Stimulated activated CD4-positive, alpha-beta T cell treated with anti-CD3 and anti-CD28 coated beads, TNF-alpha, amount 100 ng/mL, for 24 hours (primary cell): ENCODE data around the gene ATP4A.
A peak's percentile ranks its signal among the peaks of the same experiment; 100 is the strongest.

Experiments
- DNase-seq, 3 experiments: peaks; one replicate each; pipeline ENCODE4 v3.0.0-alpha.2; 2020; ENCODE audit warnings: low read depth in 3 of 3

Gene ATP4A

DNA sequence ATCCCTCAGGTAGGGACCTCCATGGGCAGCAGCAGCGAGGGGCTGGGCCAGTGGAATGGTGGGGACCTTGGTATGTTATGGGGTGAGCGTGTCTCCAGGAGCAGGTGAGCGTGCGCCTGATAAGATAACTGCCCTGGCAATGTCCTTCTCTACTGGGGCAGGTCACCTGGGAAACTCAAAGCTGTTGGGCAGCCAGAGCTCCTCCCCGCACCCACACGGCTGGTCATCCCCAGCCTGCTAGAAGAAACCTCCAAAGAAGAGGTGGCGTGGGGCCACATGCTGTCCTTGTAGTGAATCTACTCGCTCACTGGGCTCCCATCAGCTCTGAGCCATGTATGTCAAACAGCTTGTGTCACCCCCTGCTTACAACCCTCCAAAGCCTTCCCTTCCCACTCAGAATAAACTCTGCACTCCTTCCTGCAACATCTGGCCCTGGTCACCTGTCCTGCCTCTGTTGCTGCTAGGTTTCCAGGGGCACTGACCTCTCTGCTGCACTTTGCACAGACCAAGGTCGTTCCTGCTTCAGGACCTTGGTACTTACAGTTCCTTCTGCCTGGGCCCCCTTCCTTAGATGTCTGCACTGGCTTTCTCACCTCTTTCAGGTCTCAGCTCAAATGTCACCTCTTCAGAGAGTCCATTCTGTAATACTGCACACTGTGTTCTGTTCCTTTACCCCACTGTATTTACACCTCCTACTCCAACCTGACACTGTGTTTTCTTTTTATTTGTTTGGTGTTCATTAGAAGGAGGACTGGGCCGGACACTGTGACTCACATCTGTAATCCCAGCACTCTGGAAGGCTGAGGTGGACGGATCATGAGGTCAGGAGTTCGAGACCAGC lies 1.8 kb upstream of the ATP4A start:
- no peak for DNase-seq

DNA sequence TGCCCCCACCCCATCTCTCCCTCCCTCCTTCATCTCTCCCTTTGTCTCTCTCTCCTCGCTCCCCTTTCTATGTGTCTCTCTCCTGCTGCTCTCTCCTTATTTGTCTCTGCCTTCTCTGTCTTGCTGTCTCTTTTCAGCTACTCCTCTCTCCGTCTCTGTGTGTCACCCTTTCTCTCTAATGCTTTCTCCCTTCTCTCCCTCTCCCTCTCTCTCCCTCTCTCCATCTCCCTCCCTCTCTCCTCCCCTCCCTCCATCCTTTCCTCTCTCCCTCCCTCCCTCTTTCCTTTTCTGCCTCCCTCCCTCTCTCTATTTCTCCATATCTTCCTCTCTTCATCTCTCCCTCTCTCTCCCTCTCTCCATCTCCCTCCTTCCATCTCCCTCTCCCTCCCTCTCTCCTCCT lies 682 bp downstream of the ATP4A start:
- no peak for DNase-seq

DNA sequence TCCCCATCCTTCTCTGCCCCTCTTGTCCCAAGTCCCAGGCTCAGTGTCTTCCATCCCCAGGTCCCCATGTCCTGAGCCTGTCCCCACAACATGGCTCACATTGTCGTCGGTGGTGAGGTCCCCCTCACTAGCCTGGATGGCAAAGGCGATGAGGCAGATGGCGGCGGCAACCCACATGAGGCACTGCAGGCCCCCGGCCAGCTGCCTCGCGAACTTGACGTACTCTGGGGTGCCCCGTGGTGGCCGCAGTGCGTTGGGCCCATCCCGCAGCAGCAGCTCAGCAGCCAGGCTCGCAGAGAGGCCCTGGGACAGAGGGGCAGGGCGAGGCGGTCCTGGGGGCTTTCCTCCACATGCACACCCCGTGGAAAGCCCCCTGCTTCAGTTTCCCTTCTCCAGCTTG lies 1.1 kb downstream of the ATP4A start:
- DNase-seq = no peak

DNA sequence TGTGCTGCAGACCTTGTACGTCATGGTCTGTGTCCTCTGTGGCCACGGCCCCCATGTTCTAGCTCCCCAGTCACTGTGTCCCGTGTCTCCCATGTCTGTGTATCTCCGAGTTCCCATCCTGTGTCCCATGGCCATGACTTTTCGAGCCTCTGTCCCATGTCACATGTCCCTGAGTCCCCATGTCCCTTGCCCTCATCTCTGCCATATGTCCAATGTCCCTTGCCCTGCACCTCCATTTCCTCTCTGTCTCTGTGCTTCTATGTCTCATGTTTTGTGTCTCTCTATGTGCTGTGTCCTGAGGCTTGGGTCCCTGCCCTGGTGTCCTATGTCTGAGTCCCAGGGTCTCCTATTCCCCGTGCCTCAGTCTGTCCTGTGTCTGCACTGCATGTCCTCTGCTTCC lies 2.0 kb downstream of the ATP4A start:
- no peak for DNase-seq

DNA sequence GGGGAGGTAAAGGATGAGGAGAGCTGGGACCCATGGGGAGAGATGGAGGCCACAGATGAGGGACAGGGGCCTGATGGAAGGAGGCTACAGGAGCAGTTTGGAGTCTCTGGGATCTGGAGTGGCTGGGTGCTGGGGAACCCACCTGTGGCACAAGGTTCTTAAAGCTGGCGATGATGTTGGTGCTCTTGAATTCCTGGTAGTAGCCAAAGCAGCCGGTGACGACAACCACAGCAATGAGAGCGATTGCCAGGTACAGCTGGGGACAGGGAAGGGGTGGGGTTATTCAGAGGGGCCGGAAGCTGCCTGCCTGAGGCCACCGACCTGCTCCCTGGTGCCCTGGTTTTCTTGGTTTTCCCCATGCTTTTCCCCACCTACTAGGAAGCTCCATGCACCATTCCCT lies 2.8 kb downstream of the ATP4A start:
- no peak for DNase-seq

DNA sequence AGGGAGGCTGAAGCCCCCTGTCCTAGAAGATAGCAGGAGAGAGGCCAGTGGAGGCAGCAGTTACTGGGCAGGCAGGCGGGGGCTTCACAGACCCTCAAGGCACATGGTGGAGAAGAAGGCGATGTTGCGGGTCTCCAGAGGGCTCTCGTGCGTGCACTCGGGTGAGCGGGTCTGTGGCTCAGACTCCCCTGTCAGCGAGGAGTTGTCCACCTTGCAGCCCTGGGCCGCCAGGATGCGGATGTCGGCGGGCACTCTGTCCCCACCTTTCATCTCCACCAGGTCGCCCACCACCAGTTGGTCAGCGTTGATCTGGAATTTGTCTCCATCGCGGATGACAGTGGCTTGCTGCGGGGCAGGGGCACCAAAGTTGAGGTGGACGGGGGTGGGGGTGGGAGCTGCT lies 3.2 kb downstream of the ATP4A start:
- no peak for DNase-seq

DNA sequence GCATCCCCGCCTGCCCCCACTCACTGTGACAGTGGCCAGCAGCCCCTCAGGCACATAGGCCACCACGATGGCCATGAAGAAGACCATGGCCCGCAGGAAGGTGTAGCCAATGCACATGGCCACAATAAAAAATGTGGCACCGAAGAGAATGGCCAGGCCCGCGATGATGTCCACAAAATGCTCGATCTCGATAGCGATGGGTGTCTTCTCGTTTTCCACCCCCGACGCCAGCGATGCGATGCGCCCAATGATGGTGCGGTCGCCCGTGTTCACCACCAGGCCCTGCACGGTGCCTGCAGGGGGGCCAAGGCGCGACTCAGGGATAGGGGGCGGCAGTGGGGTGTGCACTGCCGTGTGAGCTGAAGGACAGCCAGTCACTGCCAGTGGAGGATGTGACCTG lies 3.7 kb downstream of the ATP4A start:
- no peak for DNase-seq

DNA sequence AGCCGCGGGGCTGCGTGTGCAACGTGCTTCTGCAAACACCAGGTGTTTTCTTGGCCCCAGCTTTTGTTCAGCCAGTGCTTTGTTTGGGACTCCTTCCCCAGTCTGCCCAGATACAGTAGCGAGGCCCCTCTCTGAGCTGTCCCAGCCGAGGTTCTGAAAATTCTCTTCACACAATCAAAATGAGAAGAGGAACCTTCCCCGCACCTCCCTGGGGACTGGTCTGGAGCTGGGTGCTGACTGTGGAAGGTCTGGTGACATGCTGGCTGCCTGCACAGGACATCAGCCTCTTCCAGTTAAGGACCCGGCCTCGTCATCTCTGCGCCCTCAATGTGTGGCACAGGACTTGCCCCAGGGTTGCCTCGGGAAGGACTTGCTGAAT lies 4.2 kb downstream of the ATP4A start:
- no peak for DNase-seq

DNA sequence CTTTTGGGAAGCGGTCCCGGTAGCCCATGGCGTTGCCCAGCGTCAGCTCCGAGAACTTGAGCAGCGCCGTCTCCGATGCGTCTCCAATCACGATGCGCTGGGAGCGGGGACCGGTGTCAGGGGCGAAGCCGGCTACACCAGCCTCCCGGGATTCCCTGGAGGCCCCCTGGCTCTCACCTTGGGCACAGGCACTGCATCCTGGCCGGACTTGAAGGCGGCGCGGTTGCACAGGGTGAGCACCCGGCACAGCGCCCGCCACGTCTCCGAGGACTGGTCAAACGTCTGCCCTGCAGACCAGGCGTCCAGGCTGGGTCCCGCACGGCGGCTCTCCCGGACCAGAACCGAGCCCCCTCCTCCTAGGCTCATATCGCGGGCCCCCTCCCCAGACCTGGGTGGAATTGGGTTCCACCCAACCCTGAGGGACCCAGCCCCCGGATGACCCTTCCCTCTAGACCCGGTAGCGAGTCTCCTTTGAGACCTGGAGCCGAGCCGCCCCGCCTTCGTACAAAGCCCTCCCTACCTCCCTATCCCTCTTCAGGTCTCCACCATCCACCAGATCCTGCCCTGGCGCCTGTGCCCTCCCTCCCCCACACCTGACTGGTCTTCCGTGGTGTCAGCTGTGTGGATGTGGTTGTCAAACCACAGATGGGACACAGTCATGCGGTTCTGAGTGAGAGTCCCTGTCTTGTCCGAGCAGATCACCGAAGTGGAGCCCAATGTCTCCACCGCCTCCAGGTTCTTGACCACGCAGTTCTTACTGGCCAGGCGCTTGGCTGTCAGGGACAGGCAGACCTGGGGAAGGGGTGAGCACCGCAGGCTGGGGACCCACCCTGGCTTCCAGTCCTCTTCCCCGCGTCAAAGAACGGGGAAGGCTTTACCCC lies 4.8 kb downstream of the ATP4A start:
- DNase-seq = no peak

DNA sequence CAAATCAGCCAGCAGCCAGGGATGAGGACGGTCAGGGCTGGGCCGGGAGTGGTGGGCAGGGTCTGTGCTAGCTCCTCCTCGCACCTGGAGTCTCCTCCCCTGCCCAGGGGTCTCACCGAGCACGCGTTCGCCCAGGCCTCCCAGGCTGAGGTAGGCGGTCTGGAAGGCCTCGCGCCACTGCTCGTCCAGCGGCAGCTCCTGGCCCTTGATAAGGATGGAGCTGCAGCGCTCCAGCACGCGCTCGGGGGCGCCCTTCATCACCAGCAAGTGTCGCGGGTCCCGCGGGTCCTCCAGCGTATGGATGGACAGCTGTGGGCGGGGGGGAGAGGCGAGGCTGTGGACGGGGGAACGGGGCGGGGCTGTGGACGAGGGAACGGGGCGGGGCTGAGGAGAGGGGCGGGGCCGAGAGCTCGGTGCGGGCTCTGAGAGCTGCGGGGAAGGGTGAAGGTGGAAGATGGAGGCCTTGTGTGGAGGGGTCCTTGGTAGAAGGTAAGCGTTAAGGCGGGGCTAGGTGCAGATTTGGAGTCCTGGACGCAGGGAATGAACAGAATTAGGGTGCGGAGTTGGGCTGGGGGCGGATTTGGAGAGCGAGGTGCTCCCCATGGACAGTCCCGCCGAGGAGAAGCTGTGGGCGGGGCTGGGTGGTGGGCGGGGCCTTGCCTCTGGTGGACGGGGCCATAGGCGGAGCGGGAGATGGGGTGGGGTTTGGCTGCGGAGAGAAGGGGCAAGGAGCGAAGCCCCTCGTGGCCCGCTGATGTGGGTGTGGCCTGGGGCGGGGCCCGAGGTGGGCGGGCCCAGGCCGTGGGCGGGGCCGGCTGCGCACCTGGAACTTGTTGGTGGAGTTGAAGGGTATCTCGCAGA lies 5.7 kb downstream of the ATP4A start:
- DNase-seq = peak; percentile 7 to 70 (median 34)

DNA sequence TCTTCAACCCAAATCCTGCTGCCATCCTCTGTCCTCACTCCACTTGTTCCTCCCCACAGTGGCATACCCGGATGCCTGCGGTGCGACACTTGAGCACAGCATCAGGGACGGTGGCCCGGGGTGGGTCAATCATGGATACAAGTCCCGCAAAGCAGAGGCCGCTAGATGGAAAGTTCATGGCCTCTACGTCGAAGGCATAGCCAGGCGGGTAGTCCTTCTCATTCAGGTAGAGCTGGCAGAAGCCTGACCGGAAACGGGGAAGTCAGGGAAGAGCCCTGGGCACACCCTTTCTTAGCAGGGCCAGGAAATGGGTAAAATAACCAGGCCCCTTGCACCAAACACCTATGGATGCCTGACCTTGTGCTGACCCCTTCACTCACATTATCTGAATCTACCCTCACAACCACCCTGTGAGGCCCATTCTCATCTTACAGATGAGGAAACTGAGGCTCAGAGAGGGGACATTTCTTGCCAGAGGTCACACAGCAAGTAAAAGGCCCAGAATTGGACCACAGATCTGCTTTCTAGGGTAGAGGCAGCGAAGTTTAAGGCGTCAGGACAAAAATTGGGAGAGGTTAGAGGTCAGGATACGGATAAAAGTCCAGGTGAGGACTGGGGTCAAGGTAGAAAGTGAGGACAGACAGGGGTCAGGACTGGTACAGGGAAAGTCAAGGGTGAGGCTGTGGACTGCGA lies 6.5 kb downstream of the ATP4A start:
- no peak for DNase-seq

DNA sequence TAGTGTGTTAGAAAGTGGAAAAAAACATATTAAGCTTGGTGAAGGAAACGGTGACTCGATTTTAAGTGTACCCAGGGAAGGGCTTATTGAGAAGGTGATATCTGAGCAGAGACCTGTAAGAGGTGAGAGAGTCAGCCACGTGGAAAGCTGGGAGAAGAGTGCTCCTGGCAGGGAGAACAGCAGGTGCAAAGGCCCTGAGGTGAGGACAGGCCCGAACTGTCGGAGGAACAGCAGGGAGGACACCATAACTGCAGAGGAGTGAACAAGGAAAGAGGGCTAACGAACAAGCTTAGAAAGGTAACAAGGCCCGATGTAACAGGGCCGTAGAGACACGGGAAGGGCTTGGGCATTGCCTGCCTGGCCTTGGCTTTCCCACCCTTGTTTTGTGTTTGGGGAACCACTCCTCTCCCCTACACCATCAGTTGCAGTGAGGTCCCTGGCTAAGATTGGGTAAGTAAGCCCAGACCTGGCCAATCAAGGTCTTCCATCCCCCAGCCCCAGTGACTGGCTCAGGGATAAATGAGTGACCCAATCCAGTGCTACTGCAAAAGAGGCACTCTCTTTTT lies 7.3 kb downstream of the ATP4A start:
- DNase-seq = no peak

DNA sequence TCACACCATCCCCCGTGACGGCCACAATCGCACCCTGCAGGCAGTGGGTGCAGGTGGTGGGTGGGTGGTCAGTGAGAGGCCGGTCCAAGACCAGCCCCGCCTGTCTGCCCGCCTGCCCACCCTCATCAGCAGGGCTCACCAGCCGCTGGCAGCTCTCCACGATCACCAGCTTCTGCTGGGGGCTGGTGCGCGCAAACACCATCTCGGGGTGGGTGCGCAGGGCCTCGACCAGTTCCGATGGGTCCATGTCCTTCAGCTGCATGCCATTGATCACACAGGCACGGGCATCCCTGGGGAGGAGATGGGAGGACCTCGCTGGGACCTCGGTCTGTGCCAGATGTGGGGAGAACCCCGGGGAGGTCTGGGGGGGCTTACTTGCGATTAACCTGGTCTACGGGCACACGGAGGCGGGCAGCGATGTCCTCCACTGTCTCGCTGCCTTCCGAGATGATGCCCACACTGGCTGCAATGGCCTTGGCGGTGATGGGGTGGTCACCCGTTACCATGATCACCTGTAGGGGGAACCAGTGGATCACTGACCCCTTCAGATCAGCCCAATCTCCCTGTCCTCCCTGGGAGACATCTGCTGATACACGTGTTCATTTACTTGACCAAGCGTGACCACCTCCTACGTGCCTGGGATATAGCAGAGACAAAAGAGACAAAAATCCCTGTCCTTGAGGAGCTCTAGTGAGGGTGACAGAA lies 8.0 kb downstream of the ATP4A start:
- no peak for DNase-seq

DNA sequence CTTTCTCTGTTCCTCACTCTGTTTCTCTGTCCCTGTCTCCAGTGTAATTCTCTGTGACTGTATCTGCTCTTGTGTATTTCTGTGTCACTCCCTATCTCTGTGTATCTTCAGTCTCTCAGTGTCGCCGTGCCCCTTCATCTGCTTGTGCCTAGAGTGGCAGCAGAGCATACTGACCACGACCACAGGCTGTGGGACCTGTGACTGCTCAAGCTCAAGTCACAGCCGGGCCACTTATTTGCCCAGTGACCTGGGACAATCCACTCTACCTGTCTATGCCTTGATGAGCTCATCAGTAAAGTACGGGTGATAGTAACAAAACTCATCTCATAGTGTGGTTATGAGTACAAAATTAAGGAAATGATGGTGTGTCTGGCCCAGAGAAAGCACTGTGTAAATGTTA lies 9.4 kb downstream of the ATP4A start:
- DNase-seq = no peak

DNA sequence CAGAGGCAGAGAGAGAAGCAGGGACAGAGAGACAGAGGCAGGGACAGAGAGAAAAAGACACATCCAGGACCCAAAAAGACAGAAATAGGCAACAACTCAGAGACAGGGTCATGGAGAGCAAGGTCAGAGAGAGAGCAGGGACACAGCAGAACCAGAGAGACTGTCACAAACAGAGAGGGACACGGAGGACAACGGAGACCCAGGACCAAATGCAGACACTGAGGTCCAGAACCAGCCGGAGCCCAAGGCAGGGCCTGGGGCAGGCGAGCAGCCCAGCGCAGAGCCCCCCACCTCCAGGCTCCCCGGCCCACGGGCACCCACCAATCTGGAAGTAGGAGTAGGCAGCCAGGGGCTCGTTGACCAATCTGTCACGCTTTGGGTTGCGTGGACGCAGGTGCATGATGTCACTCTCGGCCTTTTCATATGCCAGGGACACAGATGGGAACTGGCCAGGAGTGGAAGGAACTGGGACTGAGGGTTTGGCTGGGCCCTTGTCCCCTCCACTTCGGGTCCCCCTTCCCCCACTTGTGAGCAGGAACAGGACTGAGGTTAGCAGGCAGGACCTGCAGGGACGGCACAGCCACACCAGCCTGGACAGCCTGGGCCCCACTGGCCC lies 10.0 kb downstream of the ATP4A start:
- DNase-seq = no peak

DNA sequence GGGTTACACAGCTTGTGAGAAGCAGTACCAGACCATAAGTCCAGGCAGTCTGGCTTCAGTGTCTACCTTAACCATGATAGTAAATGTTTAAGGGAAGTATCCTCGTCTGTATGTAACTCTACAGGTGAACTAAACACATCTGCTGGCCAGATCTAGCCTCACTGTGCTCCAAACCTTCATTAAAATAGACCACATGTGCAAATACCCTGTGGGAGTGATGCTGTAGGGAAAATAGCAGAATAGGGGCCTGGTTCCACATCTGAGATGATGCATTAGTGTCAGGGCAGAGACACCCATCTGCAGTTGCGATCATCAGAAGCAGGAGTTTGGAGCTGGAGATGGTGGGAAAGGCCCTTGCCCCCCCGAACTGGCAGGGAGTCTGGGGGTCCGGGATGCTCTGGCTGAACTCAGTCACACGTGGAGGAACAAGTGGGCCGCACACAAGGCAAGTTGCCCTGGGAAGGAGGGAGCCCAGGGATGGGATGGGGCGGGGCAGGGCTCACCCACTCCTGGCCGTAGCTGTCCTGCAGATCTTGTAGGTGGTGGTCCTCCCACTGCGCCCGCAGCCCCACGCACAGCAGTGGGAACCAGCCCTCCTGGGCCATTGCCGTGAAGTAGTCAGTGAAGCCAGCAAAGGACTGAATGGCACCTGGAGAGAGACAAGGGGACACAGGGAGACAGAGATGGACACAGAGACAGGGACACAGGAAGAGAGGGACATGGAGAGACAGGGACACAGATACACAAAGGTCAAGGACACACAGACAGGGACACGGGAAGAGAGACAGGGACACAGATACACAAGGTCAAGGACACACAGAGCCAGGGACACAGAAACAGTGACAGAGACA lies 10.7 kb downstream of the ATP4A start:
- no peak for DNase-seq

DNA sequence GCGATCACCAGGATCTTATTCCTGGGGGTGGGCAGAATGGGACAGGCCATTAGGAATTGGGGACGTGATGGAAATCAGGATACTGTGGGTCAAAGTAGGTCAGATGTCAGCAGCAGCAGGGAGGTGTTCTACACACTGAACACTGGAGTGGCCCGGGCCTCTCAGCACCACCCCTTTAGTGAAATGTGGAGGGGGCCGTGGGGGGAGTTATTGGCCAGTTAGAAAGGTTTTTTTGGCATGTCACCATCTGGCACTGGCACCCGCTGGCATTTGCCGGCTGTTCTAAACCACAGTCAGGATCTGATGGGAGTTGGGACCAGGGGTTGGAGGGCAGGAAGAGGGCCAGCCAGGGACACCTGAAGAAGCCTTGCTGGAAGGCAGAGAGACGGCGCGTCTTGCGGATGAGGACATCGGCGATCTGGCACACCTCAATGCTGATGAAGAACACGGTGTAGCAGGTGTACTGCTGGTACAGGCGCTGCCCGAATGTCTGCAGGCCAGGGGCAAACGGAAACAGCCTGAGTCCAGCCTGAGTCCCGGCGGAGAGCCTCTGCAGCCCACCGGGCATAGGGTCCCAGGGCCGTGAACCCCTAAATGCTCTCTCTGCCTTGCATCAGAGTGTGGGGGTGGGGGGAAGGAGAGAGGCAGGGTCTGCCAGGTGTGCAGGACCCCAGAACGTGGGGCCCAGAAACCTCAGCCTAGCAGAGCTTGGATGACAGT lies 12.2 kb downstream of the ATP4A start:
- DNase-seq = no peak

DNA sequence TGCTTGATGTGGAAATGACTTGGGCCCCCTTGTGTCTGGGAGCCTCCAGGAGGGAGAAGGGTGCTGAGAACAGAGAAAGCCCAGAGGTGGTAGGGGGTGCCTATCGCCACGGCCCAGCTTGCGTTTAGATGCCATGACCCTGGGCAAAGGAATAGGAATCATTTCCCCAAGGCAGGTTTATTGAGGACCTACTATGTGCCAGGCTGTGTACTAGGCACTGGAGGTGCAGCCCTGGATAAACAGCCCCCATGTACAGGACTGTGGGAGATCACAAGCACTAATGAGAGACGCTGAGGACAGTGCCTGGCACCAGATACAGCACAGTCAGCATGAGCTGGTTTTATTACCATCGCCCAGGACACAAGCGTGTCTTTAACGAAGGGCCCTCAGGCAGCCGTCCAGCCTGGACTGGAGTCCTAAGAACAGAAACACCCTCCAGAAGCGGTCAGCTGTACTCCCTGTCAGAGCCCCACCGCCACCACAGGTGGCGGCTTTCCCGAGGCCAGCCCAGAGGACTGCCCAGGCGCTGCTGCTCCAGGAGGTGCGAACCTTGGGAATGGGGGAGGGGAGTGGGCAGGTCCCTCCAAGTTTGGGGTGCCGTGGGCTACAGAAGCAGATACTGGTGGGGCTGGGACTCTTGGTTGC lies 13.5 kb downstream of the ATP4A start:
- no peak for DNase-seq
